ENCODE measurements around the gene NME1. TPM values are rescaled to one million over a fixed set of nuclear protein-coding genes. Genes with fewer than 3 reads are reported as not detected.
"Not testable (repeated sequence)": the region's sequence is repeated elsewhere in the genome, so short reads cannot be mapped to it uniquely, and the experiment has no call there.

Gene NME1
- total RNA-seq = 100 to 1,000 TPM in 1 of 2 donors, 10 to 100 TPM in 1; 37.1 to 168 TPM

DNA sequence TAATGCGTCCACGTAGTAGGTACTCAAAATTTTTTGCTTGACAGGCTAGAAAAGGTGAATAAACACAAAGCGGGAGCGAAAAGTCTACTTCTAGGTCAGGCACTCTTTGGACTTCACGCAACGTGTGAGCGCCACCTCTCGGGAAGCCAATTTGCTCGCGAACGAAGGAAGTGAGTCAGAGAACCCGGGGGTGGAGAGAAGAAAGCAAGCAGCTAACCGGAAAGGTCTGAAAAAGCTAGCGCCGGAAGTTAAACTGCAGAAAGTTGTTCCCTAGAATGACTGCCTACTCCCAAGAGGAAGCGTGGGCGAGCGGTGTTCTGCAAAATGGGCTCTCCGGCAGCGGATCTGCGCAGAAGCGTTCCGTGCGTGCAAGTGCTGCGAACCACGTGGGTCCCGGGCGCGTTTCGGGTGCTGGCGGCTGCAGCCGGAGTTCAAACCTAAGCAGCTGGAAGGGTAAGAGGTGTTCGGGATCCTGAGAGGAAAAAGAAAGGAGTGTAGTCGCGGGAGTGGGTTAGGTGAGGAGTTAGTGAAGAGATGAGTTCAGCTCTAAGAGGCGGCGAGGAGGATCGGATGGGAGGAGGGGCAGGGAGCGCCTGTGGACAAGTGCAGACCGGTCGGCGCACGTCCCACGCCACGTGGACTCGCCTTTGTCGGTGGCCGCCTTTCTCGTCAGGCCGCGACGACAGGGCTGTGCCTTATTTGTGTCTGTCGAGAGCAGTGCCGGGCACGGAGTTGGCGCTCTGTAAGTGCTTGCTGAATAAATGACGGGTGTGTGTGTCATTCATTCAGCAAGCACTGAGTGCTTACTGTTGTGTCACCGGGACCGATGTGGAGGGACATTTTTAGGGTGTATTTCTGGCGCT lies at the start of gene NME1:
Gene NME1, plus strand, starts transcription at position 350 of the 863 bp plus-strand sequence. CDS start 2,096 bp downstream, outside the sequence.
- Histone ChIP-seq H3K4me3 (peak within 1 kb of the TSS; percentile 68), H3K27me3 (no peaks in the 10 kb centered on the region), H3K9me3 (no peaks in the 10 kb centered on the region), H3K4me1 (peaks cover 6% of the 10 kb centered on the region), H3K9ac (ENCODE audit: low read depth in 2 of 2, low read length in 2 of 2) (peak within 1 kb of the TSS; percentile 80 to 83), H3K27ac (peak within 1 kb of the TSS; percentile 74), H3K36me3 (no peaks in the 10 kb centered on the region)
- TF ChIP-seq, protein P1, sequence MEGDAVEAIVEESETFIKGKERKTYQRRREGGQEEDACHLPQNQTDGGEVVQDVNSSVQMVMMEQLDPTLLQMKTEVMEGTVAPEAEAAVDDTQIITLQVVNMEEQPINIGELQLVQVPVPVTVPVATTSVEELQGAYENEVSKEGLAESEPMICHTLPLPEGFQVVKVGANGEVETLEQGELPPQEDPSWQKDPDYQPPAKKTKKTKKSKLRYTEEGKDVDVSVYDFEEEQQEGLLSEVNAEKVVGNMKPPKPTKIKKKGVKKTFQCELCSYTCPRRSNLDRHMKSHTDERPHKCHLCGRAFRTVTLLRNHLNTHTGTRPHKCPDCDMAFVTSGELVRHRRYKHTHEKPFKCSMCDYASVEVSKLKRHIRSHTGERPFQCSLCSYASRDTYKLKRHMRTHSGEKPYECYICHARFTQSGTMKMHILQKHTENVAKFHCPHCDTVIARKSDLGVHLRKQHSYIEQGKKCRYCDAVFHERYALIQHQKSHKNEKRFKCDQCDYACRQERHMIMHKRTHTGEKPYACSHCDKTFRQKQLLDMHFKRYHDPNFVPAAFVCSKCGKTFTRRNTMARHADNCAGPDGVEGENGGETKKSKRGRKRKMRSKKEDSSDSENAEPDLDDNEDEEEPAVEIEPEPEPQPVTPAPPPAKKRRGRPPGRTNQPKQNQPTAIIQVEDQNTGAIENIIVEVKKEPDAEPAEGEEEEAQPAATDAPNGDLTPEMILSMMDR (IDR thresholded peaks at IDR 0.05) = peak; percentile 65
- peak; percentile 98 for DNase-seq
- intact Hi-C loops (cut with DNase I) = loop anchor here (5.0 kb wide), 1 partner anchor 151 kb away; no protein-coding TSS in a partner anchor

DNA sequence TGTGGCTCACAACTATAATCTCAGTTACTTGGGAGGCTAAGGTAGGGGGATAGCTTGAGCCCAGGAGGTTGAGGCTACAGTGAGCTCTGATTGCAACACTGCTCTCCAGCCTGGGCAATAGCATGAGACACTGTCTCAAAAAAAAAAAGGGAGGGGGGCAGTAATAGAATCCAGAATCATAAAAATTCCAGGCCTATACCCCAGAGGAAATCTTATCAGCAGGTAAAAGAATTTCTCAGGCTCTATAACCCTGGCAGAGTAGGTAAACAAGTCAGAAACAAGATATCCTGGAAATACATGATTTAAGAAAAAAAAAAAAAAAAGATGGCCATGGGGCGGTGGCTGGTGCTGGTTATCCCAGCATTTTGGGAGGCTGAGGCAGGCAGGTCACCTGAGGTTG lies 45.6 kb upstream of the NME1 start:
- intact Hi-C loops (cut with DNase I) = no loop called here
- H3K27ac ChIP-seq = no peak overlapping the region

DNA sequence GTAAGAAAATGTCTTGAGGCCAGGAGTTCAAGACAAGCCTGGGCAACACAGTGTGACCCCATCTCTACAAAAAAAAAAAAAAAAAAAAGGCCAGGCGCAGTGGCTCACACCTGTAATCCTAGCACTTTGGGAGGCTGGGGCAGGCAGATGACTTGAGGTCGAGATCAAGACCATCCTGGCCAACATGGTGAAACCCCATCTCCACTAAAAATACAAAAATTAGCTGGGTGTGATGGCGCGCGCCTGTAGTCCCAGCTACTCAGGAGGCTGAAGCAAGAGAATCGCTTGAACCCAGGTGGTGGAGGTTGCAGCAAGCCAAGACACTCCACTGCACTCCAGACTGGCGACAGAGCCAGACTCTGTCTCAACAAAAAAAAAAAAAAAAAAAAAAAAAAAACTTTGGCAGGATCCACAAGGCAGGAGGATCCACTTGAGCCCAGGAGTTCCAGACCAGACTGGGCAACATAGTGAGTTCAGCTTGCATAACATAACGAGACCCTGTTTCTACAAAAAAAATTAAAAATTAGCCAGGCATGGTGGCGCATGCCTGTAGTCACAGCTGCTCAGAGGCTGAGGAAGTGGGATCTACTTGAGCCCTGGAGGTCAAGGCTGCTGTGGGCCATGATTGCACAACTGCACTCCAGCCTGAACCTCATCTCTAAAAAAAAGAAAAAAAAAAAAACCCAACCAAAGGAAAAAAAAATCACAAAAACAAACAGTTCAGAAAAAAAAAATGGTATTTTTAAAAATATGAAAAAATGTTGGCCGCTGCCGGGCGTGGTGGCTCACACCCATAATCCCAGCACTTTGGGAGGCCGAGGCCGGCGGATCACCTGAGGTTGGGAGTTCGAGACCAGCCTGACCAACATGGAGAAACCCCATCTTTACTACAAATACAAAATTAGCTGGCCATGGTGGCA lies 40.8 kb upstream of the NME1 start:
- H3K27ac ChIP-seq; H3K9ac ChIP-seq (ENCODE audit: low read depth in 2 of 2, low read length in 2 of 2); DNase-seq; intact Hi-C loops (cut with DNase I); H3K27me3 ChIP-seq; H3K4me3 ChIP-seq; H3K4me1 ChIP-seq; H3K9me3 ChIP-seq; H3K36me3 ChIP-seq: not testable (repeated sequence)

More for the DNA sequence above, 45.6 kb upstream of the NME1 start:
- Histone ChIP-seq H3K9me3 (no peaks in the 10 kb centered on the region), H3K4me3 (no peak overlapping the region), H3K9ac (ENCODE audit: low read depth in 2 of 2, low read length in 2 of 2) (no peak overlapping the region), H3K36me3 (no peaks in the 10 kb centered on the region), H3K27me3 (no peaks in the 10 kb centered on the region), H3K4me1 (peaks cover 3% of the 10 kb centered on the region)
- TF ChIP-seq, protein P1 (IDR thresholded peaks at IDR 0.05) = no peak
- no peak for DNase-seq

DNA sequence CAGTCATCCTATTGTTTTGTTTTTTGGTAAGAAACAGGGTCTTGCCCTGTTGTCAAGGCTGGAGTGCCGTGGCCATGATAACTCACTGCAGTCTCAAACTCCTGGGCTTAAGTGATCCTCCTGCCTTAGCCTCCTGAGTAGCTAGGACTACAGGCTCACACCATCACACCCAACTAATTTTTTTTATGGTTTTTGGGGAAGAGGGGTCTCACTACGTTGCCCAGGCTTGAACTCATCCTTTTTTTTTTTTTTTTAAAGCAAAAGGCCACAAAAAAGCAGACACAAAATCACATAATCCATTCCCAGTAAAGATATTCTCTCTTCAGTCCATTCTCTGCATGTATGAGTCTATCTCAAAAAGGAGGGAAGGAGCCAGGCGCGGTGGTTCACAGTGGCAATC lies 38.2 kb upstream of the NME1 start:
- Histone ChIP-seq H3K4me1 (peaks cover 3% of the 10 kb centered on the region), H3K4me3 (no peak overlapping the region), H3K36me3 (no peaks in the 10 kb centered on the region), H3K27ac (no peak overlapping the region), H3K9ac (ENCODE audit: low read depth in 2 of 2, low read length in 2 of 2) (no peak overlapping the region), H3K27me3 (no peaks in the 10 kb centered on the region), H3K9me3 (no peaks in the 10 kb centered on the region)
- intact Hi-C loops (cut with DNase I) = no loop called here
- TF ChIP-seq, protein P1 (IDR thresholded peaks at IDR 0.05) = no peak
- DNase-seq = no peak

DNA sequence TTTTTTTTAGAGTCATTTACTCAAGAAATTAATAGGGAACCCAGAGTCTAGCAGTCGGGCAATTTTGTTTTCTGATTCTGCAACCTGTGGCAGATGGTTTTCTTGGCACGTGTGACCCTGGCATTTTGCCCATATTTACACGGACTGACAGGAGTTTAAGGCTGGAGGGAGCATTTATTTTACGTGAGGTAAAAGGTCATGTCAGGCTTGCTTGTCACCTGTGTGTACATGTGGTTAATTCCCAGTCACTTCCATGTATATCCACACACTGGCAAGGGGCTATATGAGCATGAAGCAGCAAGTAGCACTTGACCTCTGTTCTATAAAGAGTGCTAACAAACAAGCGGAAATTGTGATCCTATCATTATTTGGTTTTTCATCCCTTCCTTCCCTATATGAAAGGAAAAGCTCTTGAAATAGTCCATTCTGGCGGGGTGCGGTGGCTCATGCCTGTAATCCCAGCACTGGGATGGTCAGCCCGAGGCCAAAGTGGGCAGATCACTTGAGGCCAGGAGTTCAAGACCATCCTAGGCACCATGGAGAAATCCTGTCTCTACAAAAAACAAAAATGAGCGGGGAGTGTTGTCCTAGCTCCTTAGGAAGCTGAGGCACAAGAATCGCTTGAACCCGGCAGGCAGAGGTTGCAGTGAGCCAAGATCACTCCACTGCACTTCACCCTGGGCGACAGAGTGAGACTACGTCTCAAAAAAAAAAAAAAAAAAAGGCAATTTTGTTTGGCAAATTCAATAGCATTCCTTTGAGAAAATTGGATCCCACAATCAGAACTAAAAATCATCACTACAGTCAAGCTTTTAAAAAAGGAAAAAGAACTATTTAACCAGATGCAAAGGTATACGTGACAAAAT lies 34.8 kb upstream of the NME1 start:
- TF ChIP-seq, protein P1 (IDR thresholded peaks at IDR 0.05) = no peak
- peak; percentile 90 for DNase-seq
- H3K27ac ChIP-seq = peak overlapping the region; percentile 98
- peaks cover 3% of the 10 kb centered on the region for H3K4me1 ChIP-seq
- peak overlapping the region; percentile 77 for H3K4me3 ChIP-seq
- H3K36me3 ChIP-seq = no peaks in the 10 kb centered on the region
- intact Hi-C loops (cut with DNase I) = no loop called here
- H3K27me3 ChIP-seq = no peaks in the 10 kb centered on the region
- no peaks in the 10 kb centered on the region for H3K9me3 ChIP-seq
- H3K9ac ChIP-seq (ENCODE audit: low read depth in 2 of 2, low read length in 2 of 2) = peak overlapping the region; percentile 93 to 99

Measured in colonic mucosa (tissue), 4 donors.